Transverse colon (tissue), 4 donors: ENCODE data around the gene RNU1-4. TPM values are rescaled to one million over a fixed set of nuclear protein-coding genes. Genes with fewer than 3 reads are reported as not detected.
"Not testable (repeated sequence)": the region's sequence is repeated elsewhere in the genome, so short reads cannot be mapped to it uniquely, and the experiment has no call there.

Source experiments
- DNase-seq: peaks from one replicate; pipeline ENCODE4 v3.0.0-alpha.2; 2019
- H3K27ac ChIP-seq, 4 donors: fragments of 200-600 bp; sonication (generic); 2 replicates each; pipeline ENCODE4 v1.5.1; 2016 to 2018; ENCODE audit warnings: inconsistent platforms in 4 of 4
- H3K27me3 ChIP-seq: fragments of 200-600 bp; sonication (generic); 2 replicates; pipeline ENCODE4 v1.5.1; 2017; ENCODE audit warnings: inconsistent platforms
- H3K36me3 ChIP-seq, 4 donors: fragments of 200-600 bp; sonication (generic); 2 replicates each; pipeline ENCODE4 v1.5.1; 2017 to 2019; ENCODE audit warnings: inconsistent platforms in 4 of 4
- H3K4me1 ChIP-seq, 4 donors: fragments of 200-600 bp; sonication (generic); 2 replicates each; pipeline ENCODE4 v1.5.1; 2017 to 2020; ENCODE audit warnings: inconsistent platforms in 4 of 4
- H3K4me3 ChIP-seq, 4 donors: fragments of 200-600 bp; sonication (generic); 1 replicate in 1 of 4; 2 replicates in 3 of 4; pipeline versions ENCODE4 v1.5.1 to v1.6.1; 2017 to 2019; ENCODE audit warnings: inconsistent platforms in 4 of 4
- H3K9me3 ChIP-seq, 2 donors: fragments of 200-600 bp; sonication (generic); 2 replicates each; pipeline ENCODE4 v1.5.1; 2017 to 2019; ENCODE audit warnings: inconsistent platforms in 2 of 2
- CTCF ChIP-seq, 5 experiments: fragments of 200-600 bp in 3 of 5; fragments of 450-650 bp in 2 of 5; sonication (generic) in 3 of 5; IDR thresholded peaks; 1 replicate in 2 of 5; 2 replicates in 3 of 5; pipeline ENCODE4 v1.5.1; 2016 to 2017; ENCODE audit warnings: antibody characterized with exemption in 5 of 5, inconsistent platforms in 3 of 5, mild to moderate bottlenecking in 2 of 5, moderate library complexity in 1 of 5
- WGBS, 2 donors: methylation state at CpG; one replicate each; pipeline ENCODE4 v1.1.5; 2018; ENCODE audit warnings: low coverage in 1 of 2; 5-methylcytosine and 5-hydroxymethylcytosine counted together
- in situ Hi-C, 4 donors: fragments of 200-750 bp; cut with MboI; loops; one replicate each; pipeline versions ENCODE4 v1.15.0 to v1.15.1; 2017; ENCODE audit warnings: low sequenced_read_pairs in 3 of 4, low pct_ligation_motif_present in 1 of 4, low pct_unique_long_range_greater_than_20kb in 1 of 4
- intact Hi-C: fragments of 100-400 bp; cut with DNase I; formaldehyde crosslinking; loops from one replicate; pipeline ENCODE4 v1.15.1; 2023; ENCODE audit warnings: low total_unique reads
- total RNA-seq, 4 donors: library from RNA; depleted of rRNA; stranded (reverse); fragments of >200 nt; gene quantifications; one replicate each; pipeline ENCODE4 v1.1.0, GENCODE V29; 2016

The RNU1-4 gene
- total RNA-seq, 4 donors from 2014 or later: under 0.01 TPM; not detected in 1

- peak; percentile 26 for DNase-seq
- H3K4me1 ChIP-seq, in situ Hi-C loops, H3K27ac ChIP-seq, H3K36me3 ChIP-seq, H3K9me3 ChIP-seq, H3K4me3 ChIP-seq, intact Hi-C loops: not testable (repeated sequence)
- H3K27me3 ChIP-seq: peaks cover 21% of the 10 kb centered on the region
- WGBS, 2 donors: no CpG with 5 or more reads among the region's 57 CpGs
Observed at GRCh38 chr1:16700138-16700895, 40.0 kb upstream of the RNU1-4 start.

- DNase-seq, H3K9me3 ChIP-seq, in situ Hi-C loops, H3K4me3 ChIP-seq, H3K36me3 ChIP-seq, H3K27ac ChIP-seq, H3K4me1 ChIP-seq, intact Hi-C loops: not testable (repeated sequence)
- no CpG with 5 or more reads among the region's 37 CpGs for WGBS, 2 donors
- H3K27me3 ChIP-seq: peaks cover 21% of the 10 kb centered on the region
Observed at GRCh38 chr1:16701189-16701588, 39.1 kb upstream of the RNU1-4 start.

- H3K4me3 ChIP-seq, H3K4me1 ChIP-seq, H3K27ac ChIP-seq, DNase-seq, in situ Hi-C loops, intact Hi-C loops, H3K36me3 ChIP-seq, H3K9me3 ChIP-seq: not testable (repeated sequence)
- H3K27me3 ChIP-seq: peaks cover 15% of the 10 kb centered on the region
- no CpG with 5 or more reads among the region's 5 CpGs for WGBS, 2 donors
Observed at GRCh38 chr1:16702280-16702679, 38.0 kb upstream of the RNU1-4 start.

- WGBS, 2 donors: no CpG with 5 or more reads among the region's 7 CpGs
Observed at GRCh38 chr1:16703141-16703540, 37.2 kb upstream of the RNU1-4 start.

GRCh38 chr1:16703602-16704001 lies 36.7 kb upstream of the RNU1-4 start:
- DNase-seq, H3K27ac ChIP-seq, H3K9me3 ChIP-seq, H3K4me3 ChIP-seq, in situ Hi-C loops, H3K36me3 ChIP-seq, intact Hi-C loops, H3K4me1 ChIP-seq: not testable (repeated sequence)
- peaks cover 21% of the 10 kb centered on the region for H3K27me3 ChIP-seq
- WGBS, 2 donors: 41% methylated on average over 3 of the region's 5 CpGs; no CpG with 5 or more reads in 1 of the 2 donors

More at GRCh38 chr1:16703141-16703540, 37.2 kb upstream of the RNU1-4 start:
- in situ Hi-C loops, H3K4me3 ChIP-seq, H3K9me3 ChIP-seq, H3K36me3 ChIP-seq, DNase-seq, H3K27ac ChIP-seq, H3K4me1 ChIP-seq, intact Hi-C loops: not testable (repeated sequence)
- peaks cover 23% of the 10 kb centered on the region for H3K27me3 ChIP-seq
- TF ChIP-seq CTCF (IDR thresholded peaks at IDR 0.05): peak in 2 of 5 experiments; percentile 6 to 25

GRCh38 chr1:16704076-16704475 lies 36.2 kb upstream of the RNU1-4 start:
- H3K36me3 ChIP-seq, intact Hi-C loops, H3K4me1 ChIP-seq, H3K9me3 ChIP-seq, H3K27ac ChIP-seq, H3K4me3 ChIP-seq, in situ Hi-C loops, DNase-seq: not testable (repeated sequence)
- H3K27me3 ChIP-seq: peaks cover 21% of the 10 kb centered on the region
- WGBS, 2 donors: 67% methylated on average over 5 of the region's 13 CpGs; no CpG with 5 or more reads in 1 of the 2 donors

GRCh38 chr1:16704502-16705100 lies 35.7 kb upstream of the RNU1-4 start:
- H3K36me3 ChIP-seq, H3K4me1 ChIP-seq, in situ Hi-C loops, intact Hi-C loops, H3K27ac ChIP-seq, DNase-seq, H3K9me3 ChIP-seq, H3K4me3 ChIP-seq: not testable (repeated sequence)
- no CpG with 5 or more reads among the region's 16 CpGs for WGBS, 2 donors
- H3K27me3 ChIP-seq: peaks cover 17% of the 10 kb centered on the region

- H3K27ac ChIP-seq, H3K36me3 ChIP-seq: not testable (repeated sequence)
Observed at GRCh38 chr1:16706302-16706701, 34.0 kb upstream of the RNU1-4 start.

More at GRCh38 chr1:16706302-16706701, 34.0 kb upstream of the RNU1-4 start:
- H3K9me3 ChIP-seq, DNase-seq, H3K4me1 ChIP-seq, H3K4me3 ChIP-seq, in situ Hi-C loops, intact Hi-C loops: not testable (repeated sequence)
- 88% methylated on average over 5 of the region's 6 CpGs; no CpG with 5 or more reads in 1 of the 2 donors for WGBS, 2 donors
- peaks cover 14% of the 10 kb centered on the region for H3K27me3 ChIP-seq
